Ascending aorta (tissue), 2 donors: Measurements from ENCODE around the gene DHRS3. TPM values are rescaled to one million over a fixed set of nuclear protein-coding genes. Genes with fewer than 3 reads are reported as not detected.

Experiments used
- DNase-seq, 2 donors: peaks; one replicate each; pipeline ENCODE4 v3.0.0-alpha.2; 2019; ENCODE audit warnings: low spot score in 2 of 2
- H3K27ac ChIP-seq, 2 donors: fragments of 200-600 bp; sonication (generic); one replicate each; pipeline ENCODE4 v1.5.1; 2016 to 2017; ENCODE audit warnings: mild to moderate bottlenecking in 1 of 2
- H3K27me3 ChIP-seq: fragments of 200-600 bp; sonication (generic); one replicate; pipeline ENCODE4 v1.5.1; 2017
- H3K36me3 ChIP-seq, 2 donors: fragments of 200-600 bp; sonication (generic); one replicate each; pipeline ENCODE4 v1.5.1; 2016
- H3K4me1 ChIP-seq, 2 donors: fragments of 200-600 bp; sonication (generic); one replicate each; pipeline ENCODE4 v1.5.1; 2016 to 2017; ENCODE audit warnings: mild to moderate bottlenecking in 1 of 2
- H3K4me3 ChIP-seq, 2 donors: fragments of 200-600 bp; sonication (generic); one replicate each; pipeline ENCODE4 v1.5.1; 2016 to 2017; ENCODE audit warnings: mild to moderate bottlenecking in 1 of 2
- H3K9me3 ChIP-seq, 2 donors: fragments of 200-600 bp; sonication (generic); one replicate each; pipeline ENCODE4 v1.5.1; 2016
- CTCF ChIP-seq, 3 experiments: fragments of 200-600 bp in 2 of 3; fragments of 450-650 bp in 1 of 3; sonication (generic) in 2 of 3; IDR thresholded peaks; one replicate each; pipeline ENCODE4 v1.5.1; 2016 to 2019; ENCODE audit warnings: antibody characterized with exemption in 3 of 3, mild to moderate bottlenecking in 1 of 3, moderate library complexity in 1 of 3
- intact Hi-C: fragments of 100-400 bp; cut with DNase I; formaldehyde crosslinking; loops from one replicate; pipeline ENCODE4 v1.15.1; 2023
- total RNA-seq: library from RNA; depleted of rRNA; stranded (reverse); fragments of >200 nt; gene quantifications from one replicate; pipeline ENCODE4 v1.1.0, GENCODE V29; 2016

Gene DHRS3
- total RNA-seq, 1 donor from 2014 or later, result 39.4 TPM

- Histone ChIP-seq H3K27me3 (no peaks in the 10 kb centered on the region), H3K4me1 (peaks cover 3 to 15% of the 10 kb centered on the region in 2 donors), H3K4me3 (no peak overlapping the region), H3K36me3 (peaks cover 79 to 87% of the 10 kb centered on the region in 2 donors), H3K9me3 (no peaks in the 10 kb centered on the region), H3K27ac (no peak overlapping the region)
- DNase-seq, result no peak
- intact Hi-C loops, result no loop called here
- no peak for TF ChIP-seq CTCF (IDR thresholded peaks at IDR 0.05)
These were observed 41.0 kb downstream of the DHRS3 start for GRCh38 chr1:12577020-12577419.

GRCh38 chr1:12574757-12575139 is 43.3 kb downstream of the DHRS3 start:
- Histone ChIP-seq H3K9me3 (no peaks in the 10 kb centered on the region), H3K4me3 (no peak overlapping the region), H3K27me3 (no peaks in the 10 kb centered on the region), H3K4me1 (peaks cover 0 to 2% of the 10 kb centered on the region in 2 donors), H3K36me3 (peaks cover 99% of the 10 kb centered on the region in 2 donors), H3K27ac (peak overlapping the region in 1 of 2 donors; percentile 50)
- TF ChIP-seq CTCF (IDR thresholded peaks at IDR 0.05), result no peak
- DNase-seq, result no peak
- intact Hi-C loops, result no loop called here

GRCh38 chr1:12573015-12573825 is 44.8 kb downstream of the DHRS3 start:
- no peak for DNase-seq
- peak overlapping the region; percentile 25 to 50 for H3K27ac ChIP-seq
- H3K4me3 ChIP-seq, result no peak overlapping the region
- H3K36me3 ChIP-seq, result peaks cover 89 to 94% of the 10 kb centered on the region in 2 donors
- no peak for TF ChIP-seq CTCF (IDR thresholded peaks at IDR 0.05)
- H3K27me3 ChIP-seq, result no peaks in the 10 kb centered on the region
- no peaks in the 10 kb centered on the region for H3K9me3 ChIP-seq
- intact Hi-C loops, result no loop called here
- no peaks in the 10 kb centered on the region for H3K4me1 ChIP-seq

GRCh38 chr1:12572522-12572921 is 45.5 kb downstream of the DHRS3 start:
- no peak for DNase-seq
- H3K4me3 ChIP-seq, result no peak overlapping the region
- intact Hi-C loops, result no loop called here

GRCh38 chr1:12570291-12570690 is 47.7 kb downstream of the DHRS3 start:
- H3K9me3 ChIP-seq, result no peaks in the 10 kb centered on the region
- peaks cover 74 to 81% of the 10 kb centered on the region in 2 donors for H3K36me3 ChIP-seq
- H3K4me3 ChIP-seq, result no peak overlapping the region
- no peaks in the 10 kb centered on the region for H3K27me3 ChIP-seq
- TF ChIP-seq CTCF (IDR thresholded peaks at IDR 0.05), result no peak
- intact Hi-C loops, result no loop called here
- H3K27ac ChIP-seq, result peak overlapping the region; percentile 37 to 40
- DNase-seq, result no peak
- H3K4me1 ChIP-seq, result peaks cover 0 to 2% of the 10 kb centered on the region in 2 donors

More at GRCh38 chr1:12572522-12572921, 45.5 kb downstream of the DHRS3 start:
- no peak for TF ChIP-seq CTCF (IDR thresholded peaks at IDR 0.05)
- peak overlapping the region; percentile 25 to 50 for H3K27ac ChIP-seq
- no peaks in the 10 kb centered on the region for H3K9me3 ChIP-seq
- peaks cover 89 to 94% of the 10 kb centered on the region in 2 donors for H3K36me3 ChIP-seq
- H3K27me3 ChIP-seq, result no peaks in the 10 kb centered on the region
- no peaks in the 10 kb centered on the region for H3K4me1 ChIP-seq
